Stimulated activated naive CD4-positive, alpha-beta T cell treated with Interleukin-2 at 50 U/mL for 16 hours (primary cell): ENCODE results near the gene KCNIP4.

Experiments
- DNase-seq: peaks from one replicate; lab custom pipeline; 2025; lab: John Stamatoyannopoulos, UW

KCNIP4 gene

GRCh38 chr4:21457086-21457840 is 491.3 kb downstream of the KCNIP4 start:
- DNase-seq: no peak

- no peak for DNase-seq
Observed at GRCh38 chr4:21454831-21455230, 493.7 kb downstream of the KCNIP4 start.

- DNase-seq: no peak
Observed at GRCh38 chr4:21454201-21454600, 494.4 kb downstream of the KCNIP4 start.

- no peak for DNase-seq
Observed at GRCh38 chr4:21452931-21453330, 495.6 kb downstream of the KCNIP4 start.

- no peak for DNase-seq
Observed at GRCh38 chr4:21451032-21451431, 497.5 kb downstream of the KCNIP4 start.

GRCh38 chr4:21450331-21450730 is 498.2 kb downstream of the KCNIP4 start:
- no peak for DNase-seq

GRCh38 chr4:21447301-21448054 is 501.1 kb downstream of the KCNIP4 start:
- no peak for DNase-seq

- no peak for DNase-seq
Observed at GRCh38 chr4:21420166-21420565, 528.4 kb downstream of the KCNIP4 start.

- DNase-seq: no peak
Observed at GRCh38 chr4:21415728-21416127, 532.8 kb downstream of the KCNIP4 start.

GRCh38 chr4:21413807-21414370 is 534.7 kb downstream of the KCNIP4 start:
- no peak for DNase-seq

GRCh38 chr4:21411086-21411485 is 537.5 kb downstream of the KCNIP4 start:
- DNase-seq: no peak

GRCh38 chr4:21410372-21410771 is 538.2 kb downstream of the KCNIP4 start:
- no peak for DNase-seq

- no peak for DNase-seq
Observed at GRCh38 chr4:21387683-21388082, 560.9 kb downstream of the KCNIP4 start.

- no peak for DNase-seq
Observed at GRCh38 chr4:21386166-21386780, 562.3 kb downstream of the KCNIP4 start.

GRCh38 chr4:21385706-21386105 is 562.9 kb downstream of the KCNIP4 start:
- no peak for DNase-seq

GRCh38 chr4:21384609-21385008 is 564.0 kb downstream of the KCNIP4 start:
- no peak for DNase-seq

- DNase-seq: no peak
Observed at GRCh38 chr4:21380861-21381260, 567.7 kb downstream of the KCNIP4 start.

- DNase-seq: no peak
Observed at GRCh38 chr4:21377046-21377445, 571.5 kb downstream of the KCNIP4 start.

- DNase-seq: no peak
Observed at GRCh38 chr4:21376176-21376575, 572.4 kb downstream of the KCNIP4 start.

GRCh38 chr4:21374641-21375368 is 573.8 kb downstream of the KCNIP4 start:
- DNase-seq: no peak

- DNase-seq: no peak
Observed at GRCh38 chr4:21367567-21367966, 581.0 kb downstream of the KCNIP4 start.

GRCh38 chr4:21366840-21367239 is 581.7 kb downstream of the KCNIP4 start:
- DNase-seq: no peak
